Left forelimb (tissue), 1 donor: Measurements from ENCODE around the gene SBNO2.
"Not testable (repeated sequence)": the region's sequence is repeated elsewhere in the genome, so short reads cannot be mapped to it uniquely, and the experiment has no call there.

ENCODE experiments used
- DNase-seq: peaks from one replicate; pipeline ENCODE4 v3.0.0-alpha.2; 2018; ENCODE audit warnings: low spot score

Gene SBNO2

GRCh38 chr19:1117654-1118053 is 56.4 kb downstream of the SBNO2 start:
- no peak for DNase-seq

GRCh38 chr19:1116726-1117581 is 57.1 kb downstream of the SBNO2 start:
- DNase-seq, result no peak

- no peak for DNase-seq
These were observed 58.2 kb downstream of the SBNO2 start for GRCh38 chr19:1115646-1116420.

- DNase-seq, result not testable (repeated sequence)
These were observed 59.3 kb downstream of the SBNO2 start for GRCh38 chr19:1114728-1115127.

- no peak for DNase-seq
These were observed 60.0 kb downstream of the SBNO2 start for GRCh38 chr19:1113986-1114483.

GRCh38 chr19:1113030-1113985 is 60.8 kb downstream of the SBNO2 start:
- peak; percentile 96 for DNase-seq

- DNase-seq, result no peak
These were observed 61.6 kb downstream of the SBNO2 start for GRCh38 chr19:1112268-1113029.

GRCh38 chr19:1111641-1112267 is 62.3 kb downstream of the SBNO2 start:
- no peak for DNase-seq

- no peak for DNase-seq
These were observed 63.0 kb downstream of the SBNO2 start for GRCh38 chr19:1110809-1111640.

GRCh38 chr19:1109697-1110671 is 64.1 kb downstream of the SBNO2 start:
- no peak for DNase-seq

GRCh38 chr19:1109032-1109551 is 65.0 kb downstream of the SBNO2 start:
- no peak for DNase-seq

GRCh38 chr19:1108291-1109031 is 65.6 kb downstream of the SBNO2 start:
- DNase-seq, result no peak

- no peak for DNase-seq
These were observed 66.3 kb downstream of the SBNO2 start for GRCh38 chr19:1107661-1108261.

- DNase-seq, result no peak
These were observed 67.0 kb downstream of the SBNO2 start for GRCh38 chr19:1106841-1107660.

GRCh38 chr19:1105873-1106840 is 67.9 kb downstream of the SBNO2 start:
- no peak for DNase-seq
